ENCODE data around the gene TMPRSS6. TPM values are rescaled to one million over a fixed set of nuclear protein-coding genes. Genes with fewer than 3 reads are reported as not detected.

TMPRSS6 gene
- total and polyA plus RNA-seq, 4 donors, result 0.09 to 1.0 (median 0.69) TPM

GRCh38 chr22:37064553-37064952 lies 45.0 kb downstream of the TMPRSS6 start:
- ATAC-seq (ENCODE audit: insufficient read depth, low FRiP score), result no peak
- Histone ChIP-seq H3K27me3 (ENCODE audit: control insufficient read depth in 3 of 3, insufficient read depth in 3 of 3, low read length in 2 of 3) (peaks cover 0 to 15% (median 8%) of the 10 kb centered on the region in 3 donors), H3K4me1 (ENCODE audit: control insufficient read depth in 5 of 5, insufficient read depth in 5 of 5, low read length in 5 of 5) (peaks cover 0 to 8% (median 0%) of the 10 kb centered on the region in 5 donors), H3K4me3 (no peak overlapping the region), H3K9me3 (ENCODE audit: control insufficient read depth in 4 of 4, insufficient read depth in 3 of 4, low read length in 3 of 4) (peaks cover 0 to 1% (median 0%) of the 10 kb centered on the region in 4 donors), H3K9ac (ENCODE audit: insufficient read depth in 1 of 2, low read length in 2 of 2) (no peak overlapping the region), H3K27ac (ENCODE audit: low read depth in 1 of 2, low read length in 1 of 2) (no peak overlapping the region), H3K36me3 (ENCODE audit: control insufficient read depth in 4 of 4, insufficient read depth in 4 of 4, low read length in 4 of 4) (peaks cover 0 to 12% (median 0%) of the 10 kb centered on the region in 4 donors)
- TF ChIP-seq CTCF (IDR thresholded peaks at IDR 0.05; ENCODE audit: control extremely low read depth, extremely low read depth), result no peak
- DNase-seq, result no peak
- WGBS, 2 donors, result 92 to 94% methylated on average over 11 of the region's 11 CpGs

- peaks cover 0 to 19% (median 0%) of the 10 kb centered on the region in 4 donors for H3K36me3 ChIP-seq (ENCODE audit: control insufficient read depth in 4 of 4, insufficient read depth in 4 of 4, low read length in 4 of 4)
- no peak overlapping the region for H3K9ac ChIP-seq (ENCODE audit: insufficient read depth in 1 of 2, low read length in 2 of 2)
- no peak overlapping the region for H3K4me3 ChIP-seq
- ATAC-seq (ENCODE audit: insufficient read depth, low FRiP score) (no peak), DNase-seq (peak in 2 of 3 donors; percentile 47 to 48)
- peaks cover 0 to 7% (median 6%) of the 10 kb centered on the region in 3 donors for H3K27me3 ChIP-seq (ENCODE audit: control insufficient read depth in 3 of 3, insufficient read depth in 3 of 3, low read length in 2 of 3)
- 81% methylated on average over 28 of the region's 28 CpGs for WGBS, 2 donors
- H3K9me3 ChIP-seq (ENCODE audit: control insufficient read depth in 4 of 4, insufficient read depth in 3 of 4, low read length in 3 of 4), result no peaks in the 10 kb centered on the region
- H3K27ac ChIP-seq (ENCODE audit: low read depth in 1 of 2, low read length in 1 of 2), result no peak overlapping the region
- H3K4me1 ChIP-seq (ENCODE audit: control insufficient read depth in 5 of 5, insufficient read depth in 5 of 5, low read length in 5 of 5), result peaks cover 0 to 8% (median 0%) of the 10 kb centered on the region in 5 donors
- no peak for TF ChIP-seq CTCF (IDR thresholded peaks at IDR 0.05; ENCODE audit: control extremely low read depth, extremely low read depth)
Measured at GRCh38 chr22:37063431-37064420, 45.8 kb downstream of the TMPRSS6 start.

GRCh38 chr22:37062702-37063381 lies 46.7 kb downstream of the TMPRSS6 start:
- H3K4me3 ChIP-seq, result no peak overlapping the region
- peaks cover 0 to 19% (median under 1%) of the 10 kb centered on the region in 4 donors for H3K36me3 ChIP-seq (ENCODE audit: control insufficient read depth in 4 of 4, insufficient read depth in 4 of 4, low read length in 4 of 4)
- WGBS, 2 donors, result 81 to 86% methylated on average over 15 of the region's 15 CpGs
- H3K27me3 ChIP-seq (ENCODE audit: control insufficient read depth in 3 of 3, insufficient read depth in 3 of 3, low read length in 2 of 3), result no peaks in the 10 kb centered on the region
- H3K4me1 ChIP-seq (ENCODE audit: control insufficient read depth in 5 of 5, insufficient read depth in 5 of 5, low read length in 5 of 5), result peaks cover 0 to 8% (median 0%) of the 10 kb centered on the region in 5 donors
- TF ChIP-seq CTCF (IDR thresholded peaks at IDR 0.05; ENCODE audit: control extremely low read depth, extremely low read depth), result no peak
- DNase-seq (no peak), ATAC-seq (ENCODE audit: insufficient read depth, low FRiP score) (no peak)
- no peak overlapping the region for H3K27ac ChIP-seq (ENCODE audit: low read depth in 1 of 2, low read length in 1 of 2)
- no peak overlapping the region for H3K9ac ChIP-seq (ENCODE audit: insufficient read depth in 1 of 2, low read length in 2 of 2)
- no peaks in the 10 kb centered on the region for H3K9me3 ChIP-seq (ENCODE audit: control insufficient read depth in 4 of 4, insufficient read depth in 3 of 4, low read length in 3 of 4)
